ENCODE measurements around the gene MAP4K1.
A peak's percentile ranks its signal among the peaks of the same experiment; 100 is the strongest.

DNA sequence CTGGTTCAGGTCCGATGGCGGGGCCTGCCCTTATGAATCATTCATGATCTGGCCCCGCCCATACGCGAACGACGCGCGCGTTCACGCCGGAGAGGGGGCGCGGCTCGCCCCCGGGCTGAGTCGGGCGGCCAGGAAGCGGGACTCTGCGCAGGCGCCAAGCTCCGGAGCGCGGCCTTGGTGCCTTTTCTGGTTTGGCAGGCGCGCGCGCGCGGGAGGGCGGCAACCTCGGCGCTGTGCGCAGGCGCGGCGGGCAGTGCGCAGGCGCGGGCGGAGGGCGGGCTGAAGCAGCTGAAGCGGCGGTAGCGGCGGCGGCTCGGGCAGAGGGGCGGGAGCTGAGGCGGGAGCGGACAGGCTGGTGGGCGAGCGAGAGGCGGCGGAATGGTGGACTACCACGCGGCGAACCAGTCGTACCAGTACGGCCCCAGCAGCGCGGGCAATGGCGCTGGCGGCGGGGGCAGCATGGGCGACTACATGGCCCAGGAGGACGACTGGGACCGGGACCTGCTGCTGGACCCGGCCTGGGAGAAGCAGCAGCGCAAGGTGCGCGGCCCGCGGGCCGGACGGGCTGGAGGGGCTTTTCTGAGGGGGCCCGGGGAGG is 29.7 kb upstream of the MAP4K1 start, which contains the start of gene ACTN4:
- TF ChIP-seq, protein P1, sequence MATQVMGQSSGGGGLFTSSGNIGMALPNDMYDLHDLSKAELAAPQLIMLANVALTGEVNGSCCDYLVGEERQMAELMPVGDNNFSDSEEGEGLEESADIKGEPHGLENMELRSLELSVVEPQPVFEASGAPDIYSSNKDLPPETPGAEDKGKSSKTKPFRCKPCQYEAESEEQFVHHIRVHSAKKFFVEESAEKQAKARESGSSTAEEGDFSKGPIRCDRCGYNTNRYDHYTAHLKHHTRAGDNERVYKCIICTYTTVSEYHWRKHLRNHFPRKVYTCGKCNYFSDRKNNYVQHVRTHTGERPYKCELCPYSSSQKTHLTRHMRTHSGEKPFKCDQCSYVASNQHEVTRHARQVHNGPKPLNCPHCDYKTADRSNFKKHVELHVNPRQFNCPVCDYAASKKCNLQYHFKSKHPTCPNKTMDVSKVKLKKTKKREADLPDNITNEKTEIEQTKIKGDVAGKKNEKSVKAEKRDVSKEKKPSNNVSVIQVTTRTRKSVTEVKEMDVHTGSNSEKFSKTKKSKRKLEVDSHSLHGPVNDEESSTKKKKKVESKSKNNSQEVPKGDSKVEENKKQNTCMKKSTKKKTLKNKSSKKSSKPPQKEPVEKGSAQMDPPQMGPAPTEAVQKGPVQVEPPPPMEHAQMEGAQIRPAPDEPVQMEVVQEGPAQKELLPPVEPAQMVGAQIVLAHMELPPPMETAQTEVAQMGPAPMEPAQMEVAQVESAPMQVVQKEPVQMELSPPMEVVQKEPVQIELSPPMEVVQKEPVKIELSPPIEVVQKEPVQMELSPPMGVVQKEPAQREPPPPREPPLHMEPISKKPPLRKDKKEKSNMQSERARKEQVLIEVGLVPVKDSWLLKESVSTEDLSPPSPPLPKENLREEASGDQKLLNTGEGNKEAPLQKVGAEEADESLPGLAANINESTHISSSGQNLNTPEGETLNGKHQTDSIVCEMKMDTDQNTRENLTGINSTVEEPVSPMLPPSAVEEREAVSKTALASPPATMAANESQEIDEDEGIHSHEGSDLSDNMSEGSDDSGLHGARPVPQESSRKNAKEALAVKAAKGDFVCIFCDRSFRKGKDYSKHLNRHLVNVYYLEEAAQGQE (IDR thresholded peaks at IDR 0.05; ENCODE audit: insufficient read depth in 1 of 2, low read depth in 2 of 2, low read length in 2 of 2): 0 out of 4 replicates have a peak, but pooled peaks of 1 of the 2 experiments have one; percentile 15
- TF ChIP-seq TAF1 (IDR thresholded peaks at IDR 0.05; ENCODE audit: borderline replicate concordance, insufficient read depth, low read length) (peak; percentile 81), POLR2AphosphoS5 (IDR thresholded peaks at IDR 0.05; ENCODE audit: low read depth, low read length) (peak; percentile 78)

All from PFSK-1 (cell line).